Occipital lobe (tissue), 3 donors: ENCODE measurements around the gene PNLIP. TPM values are rescaled to one million over a fixed set of nuclear protein-coding genes. Genes with fewer than 3 reads are reported as not detected.

ENCODE experiments used
- DNase-seq: peaks from one replicate; lab custom pipeline; 2025; lab: John Stamatoyannopoulos, UW
- small RNA-seq: library from RNA; depleted of rRNA; stranded (forward); fragments of <200 nt; gene quantifications from one replicate; pipeline ENCODE3, GENCODE V24; 2014
- total RNA-seq: library from RNA; depleted of rRNA; stranded (reverse); fragments of >200 nt; gene quantifications from one replicate; pipeline ENCODE4 v1.2.3, GENCODE V29; 2014

The PNLIP gene
- total RNA-seq, 1 donor from 2014 or later: not detected

GRCh38 chr10:116614796-116615195, 69.1 kb downstream of the PNLIP start:
- no peak for DNase-seq

- no peak for DNase-seq
These were observed 69.6 kb downstream of the PNLIP start for GRCh38 chr10:116615199-116615776.

Small RNA genes lying within 50 kb of the gene (small RNA-seq; reads per million reads assigned to genes)
- gene RNU6-1090P: not detected

Other genes with a start within 250 kb of the PNLIP start
- gene CCDC172, start 221.5 kb upstream of the PNLIP start, total RNA-seq: not detected
- gene PNLIPRP3, start 118.1 kb upstream of the PNLIP start, total RNA-seq: not detected
- not detected for gene PNLIPRP1, start 45.0 kb downstream of the PNLIP start, total RNA-seq
- not detected for gene PNLIPRP2, start 75.0 kb downstream of the PNLIP start, total RNA-seq
- 17.3 TPM for gene HSPA12A, start 196.6 kb downstream of the PNLIP start, total RNA-seq